Hepatocyte (in vitro differentiated cells): ENCODE results near the gene RTN4RL2. TPM values are rescaled to one million over a fixed set of nuclear protein-coding genes. Genes with fewer than 3 reads are reported as not detected.

Experiments used
- DNase-seq: peaks from one replicate; pipeline ENCODE4 v3.0.0-alpha.2; 2016; ENCODE audit warnings: low spot score
- H2AFZ ChIP-seq: fragments of 200-600 bp; sonication (generic); 2 replicates; pipeline ENCODE4 v1.6.0; 2016; ENCODE audit warnings: antibody characterized with exemption, mild to moderate bottlenecking
- H3K27ac ChIP-seq: fragments of 200-600 bp; sonication (generic); 2 replicates; pipeline ENCODE4 v1.5.1; 2016; ENCODE audit warnings: mild to moderate bottlenecking
- H3K27me3 ChIP-seq: fragments of 200-600 bp; sonication (generic); 2 replicates; pipeline ENCODE4 v1.6.1; 2016
- H3K36me3 ChIP-seq: fragments of 200-600 bp; sonication (generic); replicated peaks from 2 replicates; pipeline ENCODE4 v1.5.1; 2016; ENCODE audit warnings: low read depth; ENCODE audit not compliant: insufficient read depth
- H3K4me1 ChIP-seq: fragments of 200-600 bp; sonication (generic); 2 replicates; pipeline ENCODE4 v1.5.1; 2016; ENCODE audit warnings: mild to moderate bottlenecking, moderate library complexity; ENCODE audit not compliant: insufficient read depth
- H3K4me2 ChIP-seq: fragments of 200-600 bp; sonication (generic); 2 replicates; pipeline ENCODE4 v1.6.0; 2016
- H3K4me3 ChIP-seq: fragments of 200-600 bp; sonication (generic); 2 replicates; pipeline ENCODE4 v1.5.1; 2016; ENCODE audit warnings: mild to moderate bottlenecking
- H3K79me2 ChIP-seq: fragments of 200-600 bp; sonication (generic); 2 replicates; pipeline ENCODE4 v1.6.0; 2017; ENCODE audit warnings: mild to moderate bottlenecking
- H3K9me2 ChIP-seq: fragments of 200-600 bp; sonication (generic); replicated peaks from 2 replicates; pipeline ENCODE4 v1.6.0; 2017; ENCODE audit warnings: mild to moderate bottlenecking; ENCODE audit not compliant: insufficient read depth
- H3K9me3 ChIP-seq: fragments of 200-600 bp; sonication (generic); 2 replicates; pipeline ENCODE4 v1.5.1; 2016; ENCODE audit warnings: low read depth, mild to moderate bottlenecking
- H4K20me1 ChIP-seq: fragments of 200-600 bp; sonication (generic); 2 replicates; pipeline ENCODE4 v1.6.0; 2016; ENCODE audit warnings: mild to moderate bottlenecking; ENCODE audit not compliant: insufficient read depth, poor library complexity, severe bottlenecking
- CTCF ChIP-seq: fragments of 200-600 bp; sonication (generic); IDR thresholded peaks from 2 replicates; pipeline ENCODE4 v1.5.1; 2016; ENCODE audit warnings: antibody characterized with exemption, mild to moderate bottlenecking; ENCODE audit not compliant: poor library complexity
- EZH2 ChIP-seq: fragments of 200-600 bp; sonication (generic); IDR thresholded peaks from 2 replicates; pipeline ENCODE4 v1.6.1; 2016; ENCODE audit warnings: antibody characterized with exemption, mild to moderate bottlenecking, borderline replicate concordance
- EZH2phosphoT487 ChIP-seq: fragments of 200-600 bp; sonication (generic); IDR thresholded peaks from one replicate; pipeline ENCODE4 v1.6.1; 2018; ENCODE audit warnings: antibody characterized with exemption, mild to moderate bottlenecking, low read depth, moderate library complexity; ENCODE audit not compliant: unreplicated experiment, severe bottlenecking
- WGBS: methylation state at CpG from one replicate; pipeline ENCODE4 v1.1.6; 2016; ENCODE audit warnings: low lambda C conversion rate; ENCODE audit errors: missing lambda C conversion rate; 5-methylcytosine and 5-hydroxymethylcytosine counted together
- polyA plus RNA-seq: library from polyadenylated mRNA; unstranded; fragments of >200 nt; fragmentation: Nextera tagmentation; extraction: Ambion mirVana; gene quantifications from 2 replicates; pipeline ENCODE4 v1.2.1, GENCODE V29; 2016
- total RNA-seq: library from RNA; depleted of rRNA; stranded (reverse); fragments of >200 nt; gene quantifications from 2 replicates; pipeline ENCODE4 v1.2.3, GENCODE V29; 2014

The RTN4RL2 gene
- total and polyA plus RNA-seq, 2 experiments from 2014 or later, result 2.4 to 10.6 TPM

- H2AFZ ChIP-seq, result peak overlapping the region; percentile 71
- peak overlapping the region; percentile 52 for H3K4me3 ChIP-seq
- peaks cover 46% of the 10 kb centered on the region for H3K27me3 ChIP-seq
- H3K4me1 ChIP-seq, result peaks cover 10% of the 10 kb centered on the region
- H3K9me3 ChIP-seq, result no peaks in the 10 kb centered on the region
- no peaks in the 10 kb centered on the region for H4K20me1 ChIP-seq
- DNase-seq, result peak; percentile 81
- H3K36me3 ChIP-seq, result no peaks in the 10 kb centered on the region
- TF ChIP-seq EZH2 (peak; percentile 29), CTCF (peak; percentile 81), EZH2phosphoT487 (no peak)
- no peaks in the 10 kb centered on the region for H3K79me2 ChIP-seq
- peak overlapping the region; percentile 99 for H3K4me2 ChIP-seq
- WGBS, result 4% methylated on average over 44 of the region's 52 CpGs
- no peak overlapping the region for H3K27ac ChIP-seq
- no peaks in the 10 kb centered on the region for H3K9me2 ChIP-seq
Observed at GRCh38 chr11:57482782-57483561, 22.6 kb downstream of the RTN4RL2 start.

- peaks cover 42% of the 10 kb centered on the region for H3K27me3 ChIP-seq
- H3K4me2 ChIP-seq, result peak overlapping the region; percentile 99
- no peaks in the 10 kb centered on the region for H3K9me2 ChIP-seq
- DNase-seq, result no peak
- WGBS, result 75% methylated on average over 3 of the region's 3 CpGs
- no peaks in the 10 kb centered on the region for H4K20me1 ChIP-seq
- H3K4me3 ChIP-seq, result no peak overlapping the region
- H3K36me3 ChIP-seq, result no peaks in the 10 kb centered on the region
- H3K9me3 ChIP-seq, result no peaks in the 10 kb centered on the region
- H3K79me2 ChIP-seq, result no peaks in the 10 kb centered on the region
- peak overlapping the region; percentile 71 for H2AFZ ChIP-seq
- peaks cover 10% of the 10 kb centered on the region for H3K4me1 ChIP-seq
- TF ChIP-seq EZH2phosphoT487 (no peak), CTCF (no peak), EZH2 (no peak)
- H3K27ac ChIP-seq, result no peak overlapping the region
Observed at GRCh38 chr11:57483562-57483918, 23.2 kb downstream of the RTN4RL2 start.

- no peak overlapping the region for H3K27ac ChIP-seq
- H3K36me3 ChIP-seq, result no peaks in the 10 kb centered on the region
- no peaks in the 10 kb centered on the region for H4K20me1 ChIP-seq
- no peaks in the 10 kb centered on the region for H3K9me2 ChIP-seq
- H2AFZ ChIP-seq, result no peak overlapping the region
- TF ChIP-seq CTCF (no peak), EZH2 (no peak), EZH2phosphoT487 (no peak)
- no peak overlapping the region for H3K4me2 ChIP-seq
- H3K9me3 ChIP-seq, result no peaks in the 10 kb centered on the region
- peaks cover 42% of the 10 kb centered on the region for H3K27me3 ChIP-seq
- H3K79me2 ChIP-seq, result no peaks in the 10 kb centered on the region
- WGBS, result 96% methylated on average over 7 of the region's 7 CpGs
- H3K4me3 ChIP-seq, result no peak overlapping the region
- H3K4me1 ChIP-seq, result peaks cover 10% of the 10 kb centered on the region
- DNase-seq, result no peak
Observed at GRCh38 chr11:57484141-57484710, 23.9 kb downstream of the RTN4RL2 start.
